Psoas muscle (tissue), 8 donors: ENCODE data around the gene USP43. TPM values are rescaled to one million over a fixed set of nuclear protein-coding genes. Genes with fewer than 3 reads are reported as not detected.
"Not testable (repeated sequence)": the region's sequence is repeated elsewhere in the genome, so short reads cannot be mapped to it uniquely, and the experiment has no call there.

Experiments used
- ATAC-seq, 4 donors: fragments of 200-7000 bp; cut with Tn5 transposase; one replicate each; pipeline ENCODE4 v1.9.1; 2020; ENCODE audit warnings: moderate library complexity in 3 of 4, mild to moderate bottlenecking in 2 of 4
- DNase-seq, 2 donors: peaks; one replicate each; pipeline ENCODE4 v3.0.0-alpha.2; 2020
- H3K27ac ChIP-seq: fragments of 200-600 bp; one replicate; pipeline ENCODE4 v1.8.0; 2022
- H3K27me3 ChIP-seq, 3 donors: fragments of 200-600 bp in 1 of 3; one replicate each; pipeline versions ENCODE4 v1.6.1 to v1.8.0; 2013 to 2022; ENCODE audit warnings: low read length in 2 of 3, mild to moderate bottlenecking in 2 of 3, moderate library complexity in 1 of 3; ENCODE audit not compliant: insufficient read depth in 3 of 3
- H3K36me3 ChIP-seq, 2 donors: fragments of 200-600 bp in 1 of 2; one replicate each; pipeline versions ENCODE4 v1.6.1 to v1.8.0; 2013 to 2022; ENCODE audit warnings: low read depth in 1 of 2, mild to moderate bottlenecking in 1 of 2, moderate library complexity in 1 of 2; ENCODE audit not compliant: insufficient read depth in 1 of 2
- H3K4me1 ChIP-seq: fragments of 200-600 bp; one replicate; pipeline ENCODE4 v1.8.0; 2022
- H3K4me3 ChIP-seq: fragments of 200-600 bp; one replicate; pipeline ENCODE4 v1.8.0; 2022; ENCODE audit warnings: mild to moderate bottlenecking
- H3K9me3 ChIP-seq: fragments of 200-600 bp; one replicate; pipeline ENCODE4 v1.8.0; 2022
- CTCF ChIP-seq: fragments of 200-600 bp; IDR thresholded peaks from one replicate; pipeline ENCODE4 v1.8.0; 2022; ENCODE audit warnings: antibody characterized with exemption
- WGBS, 3 donors: extraction: QIAGEN DNeasy Blood & Tissue Kit; methylation state at CpG; one replicate each; pipeline versions ENCODE4 v1.1.6 to v1.1.7; 2013; 5-methylcytosine and 5-hydroxymethylcytosine counted together
- intact Hi-C, 2 donors: fragments of 100-400 bp; cut with DNase I; formaldehyde crosslinking; loops; one replicate each; pipeline versions ENCODE4 v1.11.0 to v1.14.2; 2022
- polyA plus RNA-seq, 3 donors: library from polyadenylated mRNA; stranded (reverse); fragments of 200-250 nt; gene quantifications; one replicate each; pipeline ENCODE4 v1.2.3, GENCODE V29; 2013
- total RNA-seq, 4 donors: library from RNA; stranded (reverse); fragmentation: NEBNext Ultra II Directional in 2 of 4; extraction: Animal tissue kit (Norgen Biotek cat#: 25700) in 2 of 4; gene quantifications; one replicate each; pipeline versions ENCODE4 v1.2.1 to v1.2.4, GENCODE V29; 2021 to 2023
- donor health status: healthy with polysubstance abuse.
- donor health status: DM: no; HTN: no; CAD: no; lungs with moderate emphysema.
- donor health status: Bipolar disorder and iron deficiency.
- donor health status: healthy.
- donor health status: DM: yes; HTN: yes; CAD: no.
- donor health status: DM: no; HTN: no; CAD: no.
- donor health status: DM: no; HTN: no; CAD: no.
- donor health status: DM: yes; HTN: yes; CAD: no.

USP43 gene
- total and polyA plus RNA-seq, 7 donors = 0.01 to 0.06 (median 0.04) TPM; not detected in 4

DNA sequence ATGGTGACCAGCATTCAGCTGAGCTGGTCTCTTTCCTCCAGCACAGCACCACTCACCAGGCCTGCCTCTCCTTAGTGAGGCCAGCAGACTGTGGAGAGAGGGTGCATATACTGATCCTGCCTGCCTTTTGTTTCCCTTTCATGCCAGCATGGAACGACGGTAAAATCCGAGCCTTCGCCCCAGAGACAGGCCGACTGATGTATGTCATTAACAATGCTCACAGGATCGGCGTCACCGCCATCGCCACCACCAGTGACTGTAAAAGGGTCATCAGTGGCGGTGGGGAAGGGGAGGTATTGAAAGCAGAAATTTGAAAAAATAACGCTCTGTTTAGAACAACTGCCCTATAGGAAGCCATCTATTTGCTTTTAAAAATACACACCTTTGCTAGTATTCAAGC lies 12.6 kb upstream of the USP43 start:
- DNase-seq (no peak), ATAC-seq (no peak)
- H3K36me3 ChIP-seq = no peaks in the 10 kb centered on the region
- H3K4me1 ChIP-seq = no peaks in the 10 kb centered on the region
- H3K27ac ChIP-seq = no peak overlapping the region
- H3K9me3 ChIP-seq = no peaks in the 10 kb centered on the region
- intact Hi-C loops = no loop called here
- no peak overlapping the region for H3K4me3 ChIP-seq
- H3K27me3 ChIP-seq = no peaks in the 10 kb centered on the region
- no peak for TF ChIP-seq CTCF
- WGBS, 3 donors = 89 to 94% (median 90%) methylated on average over 11 of the region's 11 CpGs

DNA sequence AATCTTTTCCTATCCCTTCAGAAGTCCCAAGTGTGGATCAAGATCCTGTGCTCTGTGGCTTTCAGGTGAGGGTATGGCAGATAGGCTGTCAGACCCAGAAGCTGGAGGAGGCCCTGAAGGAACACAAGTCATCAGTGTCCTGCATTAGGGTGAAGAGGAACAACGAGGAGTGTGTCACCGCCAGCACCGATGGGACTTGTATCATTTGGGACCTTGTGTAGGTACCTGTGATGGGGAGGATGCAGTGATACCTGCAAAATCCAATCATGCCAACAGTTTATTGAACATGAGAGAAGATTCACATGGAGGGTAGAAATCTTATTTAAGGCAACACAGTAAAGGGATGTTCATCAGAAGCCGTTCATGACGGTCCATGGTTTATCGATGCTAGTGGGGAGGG lies 10.0 kb upstream of the USP43 start:
- Histone ChIP-seq H3K36me3 (no peaks in the 10 kb centered on the region), H3K27me3 (peaks cover 0 to 2% (median 0%) of the 10 kb centered on the region in 3 donors), H3K27ac (no peak overlapping the region), H3K4me3 (no peak overlapping the region), H3K9me3 (no peaks in the 10 kb centered on the region), H3K4me1 (no peaks in the 10 kb centered on the region)
- ATAC-seq = no peak
- no peak for DNase-seq
- no peak for TF ChIP-seq CTCF
- WGBS, 3 donors = 85 to 89% (median 87%) methylated on average over 6 of the region's 6 CpGs
- intact Hi-C loops = no loop called here

DNA sequence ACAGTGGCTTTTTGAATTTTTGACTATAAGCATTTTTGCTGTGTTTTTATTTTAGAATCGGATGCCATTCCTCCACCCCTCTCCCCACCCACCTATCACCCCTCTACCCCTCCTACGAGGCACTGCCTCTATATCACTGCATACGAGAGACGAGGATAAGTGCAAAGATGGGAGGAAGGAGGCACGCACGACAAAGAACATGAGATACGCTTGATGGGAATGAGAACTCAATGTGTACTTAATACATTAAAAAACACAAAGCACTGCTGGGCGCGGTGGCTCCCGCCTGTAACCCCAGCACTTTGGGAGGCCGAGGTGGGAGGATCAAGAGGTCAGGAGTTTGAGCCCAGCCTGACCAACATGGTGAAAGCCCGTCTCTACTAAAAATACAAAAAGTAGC lies 8.8 kb upstream of the USP43 start:
- no peak for ATAC-seq
- DNase-seq = no peak
- no peaks in the 10 kb centered on the region for H3K9me3 ChIP-seq
- no peaks in the 10 kb centered on the region for H3K4me1 ChIP-seq
- no peak overlapping the region for H3K4me3 ChIP-seq
- TF ChIP-seq CTCF = no peak
- peaks cover 0 to 2% (median 0%) of the 10 kb centered on the region in 3 donors for H3K27me3 ChIP-seq
- H3K36me3 ChIP-seq = no peaks in the 10 kb centered on the region
- no peak overlapping the region for H3K27ac ChIP-seq
- intact Hi-C loops = no loop called here
- WGBS, 3 donors = 84 to 90% (median 88%) methylated on average over 12 of the region's 12 CpGs

GRCh38 chr17:9640388-9640787 lies 4.9 kb upstream of the USP43 start:
- ATAC-seq, intact Hi-C loops, H3K9me3 ChIP-seq, H3K4me1 ChIP-seq, DNase-seq, H3K4me3 ChIP-seq, H3K36me3 ChIP-seq, H3K27ac ChIP-seq: not testable (repeated sequence)
- H3K27me3 ChIP-seq = peaks cover 0 to 27% (median 8%) of the 10 kb centered on the region in 3 donors
- WGBS, 3 donors = 88 to 89% (median 88%) methylated on average over 5 of the region's 5 CpGs

- no peak overlapping the region for H3K27ac ChIP-seq
- no peak for DNase-seq
- H3K27me3 ChIP-seq = peaks cover 7 to 59% (median 19%) of the 10 kb centered on the region in 3 donors
- H3K4me3 ChIP-seq = no peak overlapping the region
- no peak for ATAC-seq
- WGBS, 3 donors = 71 to 83% (median 81%) methylated on average over 5 of the region's 5 CpGs
- no peak for TF ChIP-seq CTCF
- H3K9me3 ChIP-seq = no peaks in the 10 kb centered on the region
- intact Hi-C loops = no loop called here
- H3K4me1 ChIP-seq = peaks cover 3% of the 10 kb centered on the region
- no peaks in the 10 kb centered on the region for H3K36me3 ChIP-seq
These were observed 1.7 kb upstream of the USP43 start for GRCh38 chr17:9643611-9644010.
